KMS-11 (cell line): Measurements from ENCODE around the gene GHITM.

Experiments used
- H2AFZ ChIP-seq: fragments of 200-600 bp; sonication (generic); 2 replicates; pipeline ENCODE4 v1.6.1; 2016; ENCODE audit warnings: antibody characterized with exemption, mixed run types, low read depth
- H3K27ac ChIP-seq: fragments of 200-600 bp; sonication (generic); 2 replicates; pipeline ENCODE4 v1.6.1; 2016; ENCODE audit warnings: mild to moderate bottlenecking, mixed run types
- H3K27me3 ChIP-seq: fragments of 200-600 bp; sonication (generic); 2 replicates; pipeline ENCODE4 v1.6.1; 2017; ENCODE audit warnings: mild to moderate bottlenecking, low read depth, mixed run types, moderate library complexity; ENCODE audit not compliant: insufficient read depth
- H3K36me3 ChIP-seq: fragments of 200-600 bp; sonication (generic); 2 replicates; pipeline ENCODE4 v1.6.1; 2017; ENCODE audit warnings: mild to moderate bottlenecking, mixed run types; ENCODE audit not compliant: insufficient read depth
- H3K4me1 ChIP-seq: fragments of 200-600 bp; sonication (generic); 2 replicates; pipeline ENCODE4 v1.6.1; 2016; ENCODE audit warnings: mild to moderate bottlenecking, low read depth, mixed run types; ENCODE audit not compliant: poor library complexity, severe bottlenecking
- H3K4me2 ChIP-seq: fragments of 200-600 bp; sonication (generic); 2 replicates; pipeline ENCODE4 v1.7.0; 2016; ENCODE audit warnings: mild to moderate bottlenecking, mixed run types
- H3K4me3 ChIP-seq: fragments of 200-600 bp; sonication (generic); IDR thresholded peaks from 2 replicates; pipeline ENCODE4 v1.6.1; 2017; ENCODE audit warnings: low read depth, low read length, mixed read lengths; ENCODE audit not compliant: insufficient read depth
- H3K79me2 ChIP-seq: fragments of 200-600 bp; sonication (generic); 2 replicates; pipeline ENCODE4 v1.6.1; 2016; ENCODE audit warnings: low read depth, mixed run types; ENCODE audit not compliant: insufficient read depth
- H3K9ac ChIP-seq: fragments of 200-600 bp; sonication (generic); 2 replicates; pipeline ENCODE4 v1.6.1; 2016; ENCODE audit warnings: mild to moderate bottlenecking, mixed run types
- H4K20me1 ChIP-seq: fragments of 200-600 bp; sonication (generic); 2 replicates; pipeline ENCODE4 v1.6.1; 2016; ENCODE audit warnings: mild to moderate bottlenecking, mixed run types; ENCODE audit not compliant: insufficient read depth
- TF ChIP-seq, protein P1 (sequence below): fragments of 200-600 bp; sonication (generic); conservative IDR thresholded peaks from 2 replicates; pipeline ENCODE4 v1.6.1; 2017; ENCODE audit warnings: low read depth, mild to moderate bottlenecking, antibody characterized with exemption, low read length, moderate library complexity, mixed read lengths

Gene GHITM

DNA sequence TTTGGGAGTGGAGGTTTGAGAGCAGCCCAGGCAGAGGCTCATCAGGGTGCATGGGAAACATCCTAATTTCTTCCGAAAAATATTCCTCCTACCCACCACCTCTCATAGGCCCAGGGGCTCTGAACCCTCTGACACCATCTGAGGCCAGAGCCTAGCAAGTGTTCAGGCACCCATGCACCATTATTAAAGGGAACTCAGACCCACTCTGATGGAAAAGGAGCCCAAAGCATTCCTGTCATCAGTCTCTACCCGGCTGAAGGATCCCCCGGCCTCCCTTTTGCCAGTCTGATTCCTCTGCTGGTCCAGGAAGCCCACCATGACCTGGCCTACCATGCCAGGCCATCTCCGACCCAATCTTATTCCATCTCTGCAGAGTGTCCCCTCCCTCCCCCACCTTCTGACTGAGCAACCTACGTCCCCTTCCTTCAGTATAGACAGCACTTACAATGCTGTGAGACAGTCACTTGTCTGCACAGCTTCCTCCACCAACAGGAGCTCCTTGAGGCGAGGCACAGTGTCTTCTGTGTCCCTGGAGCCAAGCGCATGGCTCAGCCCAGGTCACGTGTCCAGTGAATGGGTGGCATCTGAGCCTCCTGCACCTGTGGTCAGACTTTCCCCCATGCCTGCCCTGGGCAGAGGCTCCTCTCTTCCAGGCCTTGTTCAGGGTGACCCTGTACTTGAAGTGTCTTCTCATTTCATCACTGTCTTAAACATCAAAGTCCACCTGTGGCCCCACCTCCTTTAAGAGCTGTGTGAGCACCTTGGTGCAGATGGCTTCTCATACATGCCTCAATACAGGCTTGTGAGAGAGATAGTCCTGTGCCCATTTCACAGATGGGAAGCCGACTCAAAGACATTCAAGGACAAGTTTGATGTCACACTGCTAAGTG, 33.4 kb downstream of the GHITM start:
- no peaks in the 10 kb centered on the region for H3K4me1 ChIP-seq
- TF ChIP-seq, protein P1, sequence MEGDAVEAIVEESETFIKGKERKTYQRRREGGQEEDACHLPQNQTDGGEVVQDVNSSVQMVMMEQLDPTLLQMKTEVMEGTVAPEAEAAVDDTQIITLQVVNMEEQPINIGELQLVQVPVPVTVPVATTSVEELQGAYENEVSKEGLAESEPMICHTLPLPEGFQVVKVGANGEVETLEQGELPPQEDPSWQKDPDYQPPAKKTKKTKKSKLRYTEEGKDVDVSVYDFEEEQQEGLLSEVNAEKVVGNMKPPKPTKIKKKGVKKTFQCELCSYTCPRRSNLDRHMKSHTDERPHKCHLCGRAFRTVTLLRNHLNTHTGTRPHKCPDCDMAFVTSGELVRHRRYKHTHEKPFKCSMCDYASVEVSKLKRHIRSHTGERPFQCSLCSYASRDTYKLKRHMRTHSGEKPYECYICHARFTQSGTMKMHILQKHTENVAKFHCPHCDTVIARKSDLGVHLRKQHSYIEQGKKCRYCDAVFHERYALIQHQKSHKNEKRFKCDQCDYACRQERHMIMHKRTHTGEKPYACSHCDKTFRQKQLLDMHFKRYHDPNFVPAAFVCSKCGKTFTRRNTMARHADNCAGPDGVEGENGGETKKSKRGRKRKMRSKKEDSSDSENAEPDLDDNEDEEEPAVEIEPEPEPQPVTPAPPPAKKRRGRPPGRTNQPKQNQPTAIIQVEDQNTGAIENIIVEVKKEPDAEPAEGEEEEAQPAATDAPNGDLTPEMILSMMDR = no peak
- H3K36me3 ChIP-seq = no peaks in the 10 kb centered on the region
- no peak overlapping the region for H2AFZ ChIP-seq
- no peaks in the 10 kb centered on the region for H4K20me1 ChIP-seq
- no peak overlapping the region for H3K4me3 ChIP-seq
- H3K27me3 ChIP-seq = no peaks in the 10 kb centered on the region
- no peaks in the 10 kb centered on the region for H3K79me2 ChIP-seq
- no peak overlapping the region for H3K9ac ChIP-seq
- no peak overlapping the region for H3K27ac ChIP-seq
- H3K4me2 ChIP-seq = no peak overlapping the region

DNA sequence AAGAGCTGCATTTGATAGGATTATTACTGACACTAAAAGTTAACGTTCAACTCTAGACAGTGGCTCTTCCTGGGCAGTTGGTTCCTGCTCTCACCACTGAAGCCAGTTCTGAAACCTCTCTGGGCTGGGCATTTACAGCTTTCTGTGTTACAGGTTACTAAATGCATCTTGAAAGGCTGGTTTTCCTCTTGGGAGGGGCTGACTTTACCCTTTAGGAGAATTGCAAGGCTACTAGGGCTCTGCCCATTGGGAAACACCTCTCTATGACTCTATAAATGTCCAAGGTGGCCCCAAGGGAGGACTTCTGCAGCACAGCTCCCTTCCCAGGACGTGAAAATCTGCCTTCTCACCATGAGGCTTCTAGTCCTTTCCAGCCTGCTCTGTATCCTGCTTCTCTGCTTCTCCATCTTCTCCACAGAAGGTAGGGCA, 34.2 kb downstream of the GHITM start, which contains the start of gene GPR15LG:
Gene GPR15LG (plus strand): TSS at position 301 of the 429 bp plus-strand sequence. CDS start 51 bp downstream, at position 352.
- H3K27ac ChIP-seq = no peak within 1 kb of the TSS
- no peak within 1 kb of the TSS for H3K9ac ChIP-seq
- H3K27me3 ChIP-seq = no peaks in the 10 kb centered on the region
- no peaks in the 10 kb centered on the region for H3K4me1 ChIP-seq
- H4K20me1 ChIP-seq = no peaks in the 10 kb centered on the region
- H3K4me3 ChIP-seq = no peak within 1 kb of the TSS
- H3K4me2 ChIP-seq = no peak within 1 kb of the TSS
- TF ChIP-seq, protein P1 = no peak
- H3K36me3 ChIP-seq = no peaks in the 10 kb centered on the region
- H3K79me2 ChIP-seq = no peaks in the 10 kb centered on the region
- H2AFZ ChIP-seq = no peak within 1 kb of the TSS

DNA sequence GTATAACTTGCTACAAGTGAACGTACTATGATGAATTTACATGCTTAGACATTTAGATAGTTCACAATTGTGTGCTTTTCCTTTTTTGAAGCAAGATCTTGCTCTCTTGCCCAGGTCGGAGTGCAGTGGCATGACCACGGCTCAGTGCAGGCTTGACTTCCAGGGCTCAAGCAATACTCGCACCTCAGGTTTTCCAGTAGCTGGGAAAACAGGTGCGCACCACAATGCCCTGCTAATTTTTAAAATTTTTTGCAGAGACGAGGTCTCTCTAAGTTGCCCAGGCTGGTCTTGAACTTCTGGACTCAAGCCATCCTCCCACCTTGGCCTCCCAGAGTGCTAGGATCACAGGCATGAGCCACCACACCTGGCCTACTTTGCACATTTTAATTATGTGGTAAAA, 36.1 kb downstream of the GHITM start:
- no peak overlapping the region for H3K27ac ChIP-seq
- no peaks in the 10 kb centered on the region for H3K79me2 ChIP-seq
- H3K27me3 ChIP-seq = no peaks in the 10 kb centered on the region
- no peaks in the 10 kb centered on the region for H3K4me1 ChIP-seq
- no peak overlapping the region for H3K4me2 ChIP-seq
- no peak overlapping the region for H2AFZ ChIP-seq
- no peaks in the 10 kb centered on the region for H4K20me1 ChIP-seq
- no peaks in the 10 kb centered on the region for H3K36me3 ChIP-seq
- H3K9ac ChIP-seq = no peak overlapping the region
- TF ChIP-seq, protein P1 = no peak
- H3K4me3 ChIP-seq = no peak overlapping the region

DNA sequence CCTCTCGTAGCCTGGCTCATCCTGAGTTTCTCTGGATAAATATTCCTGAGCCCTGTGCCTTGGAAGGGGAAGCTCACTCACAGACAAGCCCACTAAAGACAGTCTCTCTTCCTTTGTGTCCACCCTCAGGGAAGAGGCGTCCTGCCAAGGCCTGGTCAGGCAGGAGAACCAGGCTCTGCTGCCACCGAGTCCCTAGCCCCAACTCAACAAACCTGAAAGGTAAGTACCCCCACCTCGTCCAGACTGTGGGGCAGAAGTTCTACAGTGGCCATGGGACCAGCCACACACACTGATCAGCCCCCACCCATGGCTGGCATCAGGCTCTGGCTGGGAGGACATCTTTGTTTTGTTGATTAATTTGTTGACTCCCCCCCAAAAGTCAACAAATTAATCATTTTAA, 37.0 kb downstream of the GHITM start:
- no peaks in the 10 kb centered on the region for H3K4me1 ChIP-seq

More for the DNA sequence above, 37.0 kb downstream of the GHITM start:
- Histone ChIP-seq H3K79me2 (no peaks in the 10 kb centered on the region), H4K20me1 (no peaks in the 10 kb centered on the region), H2AFZ (no peak overlapping the region), H3K4me3 (no peak overlapping the region), H3K27ac (no peak overlapping the region), H3K36me3 (no peaks in the 10 kb centered on the region), H3K9ac (no peak overlapping the region), H3K27me3 (no peaks in the 10 kb centered on the region), H3K4me2 (no peak overlapping the region)
- TF ChIP-seq, protein P1 = no peak
